ENCODE results near the gene SND1. TPM values are rescaled to one million over a fixed set of nuclear protein-coding genes. Genes with fewer than 3 reads are reported as not detected.

Gene SND1
- total and polyA plus RNA-seq, 10 of the 15 experiments (the other 5 are each of a cell fraction or from before 2014, with no cell fraction given) = 52.4 to 270 (median 146) TPM

DNA sequence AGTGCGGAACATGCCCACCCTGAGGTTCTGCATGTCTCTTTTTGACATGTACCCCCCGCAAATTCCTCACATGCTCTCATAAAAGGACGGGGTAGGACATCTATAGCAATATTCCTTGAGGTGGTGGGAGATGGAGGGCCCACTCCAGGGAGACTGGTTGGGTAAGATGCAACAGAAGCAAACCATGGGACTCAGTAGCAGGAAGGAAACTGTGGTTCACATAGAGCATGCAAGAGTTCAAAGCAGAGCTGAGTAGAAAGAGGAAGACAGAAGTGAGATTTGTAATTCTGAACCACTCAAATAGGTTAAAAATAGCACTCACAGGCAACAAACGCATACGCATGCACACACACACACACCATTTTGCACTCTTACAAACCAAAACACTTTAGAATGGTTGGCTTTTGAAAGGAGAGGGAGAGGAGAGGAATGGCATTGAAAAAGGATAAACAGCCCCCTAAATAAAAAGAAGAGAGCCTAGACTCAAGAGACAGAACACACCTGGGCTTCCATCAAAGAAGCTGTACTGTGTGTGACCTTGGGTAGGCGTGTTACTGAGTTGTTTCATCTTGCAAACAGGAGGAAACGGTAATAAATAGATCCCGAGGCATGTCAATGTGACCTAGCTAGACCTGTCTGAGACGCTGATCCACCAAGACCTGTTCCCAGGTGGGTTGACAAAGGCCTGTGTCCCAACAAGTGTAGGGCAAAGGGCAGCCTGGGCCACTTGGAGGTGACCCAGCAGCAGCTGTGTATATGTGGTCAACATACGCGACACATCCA is 456.8 kb downstream of the SND1 start (continued):
- TF ChIP-seq RCOR1 (conservative IDR thresholded peaks at IDR 0.05; ENCODE audit: low read depth, low read length) = no peak
- no peak for TF ChIP-seq ZZZ3 (IDR thresholded peaks at IDR 0.05; ENCODE audit: control insufficient read depth, insufficient read length, low read depth)
- peak; percentile 76; the same call in 2 of the 3 replicates for TF ChIP-seq POU2F2 (IDR thresholded peaks at IDR 0.05; ENCODE audit: borderline replicate concordance, low read depth, low read length)
- no peak for TF ChIP-seq ZNF24 (IDR thresholded peaks at IDR 0.05)
- TF ChIP-seq NBN (IDR thresholded peaks at IDR 0.05) = peak; percentile 88
- no peak for TF ChIP-seq KAT2A (conservative IDR thresholded peaks at IDR 0.05; ENCODE audit: control insufficient read depth, low read depth, low read length)
- no peak for TF ChIP-seq SREBF2 (IDR thresholded peaks at IDR 0.05; ENCODE audit: low read length)
- no peak for TF ChIP-seq CHD1 (IDR thresholded peaks at IDR 0.05; ENCODE audit: low read depth, low read length)
- no peak for TF ChIP-seq KLF5 (IDR thresholded peaks at IDR 0.05; ENCODE audit: partially characterized antibody)
- 0 out of 2 replicates have a peak, but pooled peaks have one; percentile 24 for TF ChIP-seq BACH1 (IDR thresholded peaks at IDR 0.05; ENCODE audit: borderline replicate concordance)
- TF ChIP-seq NR2C1 (IDR thresholded peaks at IDR 0.05) = no peak
- peak; percentile 47; the same call in 1 of the 2 replicates for TF ChIP-seq ZNF217 (IDR thresholded peaks at IDR 0.05)
- TF ChIP-seq, protein P1, sequence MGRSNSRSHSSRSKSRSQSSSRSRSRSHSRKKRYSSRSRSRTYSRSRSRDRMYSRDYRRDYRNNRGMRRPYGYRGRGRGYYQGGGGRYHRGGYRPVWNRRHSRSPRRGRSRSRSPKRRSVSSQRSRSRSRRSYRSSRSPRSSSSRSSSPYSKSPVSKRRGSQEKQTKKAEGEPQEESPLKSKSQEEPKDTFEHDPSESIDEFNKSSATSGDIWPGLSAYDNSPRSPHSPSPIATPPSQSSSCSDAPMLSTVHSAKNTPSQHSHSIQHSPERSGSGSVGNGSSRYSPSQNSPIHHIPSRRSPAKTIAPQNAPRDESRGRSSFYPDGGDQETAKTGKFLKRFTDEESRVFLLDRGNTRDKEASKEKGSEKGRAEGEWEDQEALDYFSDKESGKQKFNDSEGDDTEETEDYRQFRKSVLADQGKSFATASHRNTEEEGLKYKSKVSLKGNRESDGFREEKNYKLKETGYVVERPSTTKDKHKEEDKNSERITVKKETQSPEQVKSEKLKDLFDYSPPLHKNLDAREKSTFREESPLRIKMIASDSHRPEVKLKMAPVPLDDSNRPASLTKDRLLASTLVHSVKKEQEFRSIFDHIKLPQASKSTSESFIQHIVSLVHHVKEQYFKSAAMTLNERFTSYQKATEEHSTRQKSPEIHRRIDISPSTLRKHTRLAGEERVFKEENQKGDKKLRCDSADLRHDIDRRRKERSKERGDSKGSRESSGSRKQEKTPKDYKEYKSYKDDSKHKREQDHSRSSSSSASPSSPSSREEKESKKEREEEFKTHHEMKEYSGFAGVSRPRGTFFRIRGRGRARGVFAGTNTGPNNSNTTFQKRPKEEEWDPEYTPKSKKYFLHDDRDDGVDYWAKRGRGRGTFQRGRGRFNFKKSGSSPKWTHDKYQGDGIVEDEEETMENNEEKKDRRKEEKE (IDR thresholded peaks at IDR 0.05) = no peak
- no peak for TF ChIP-seq HCFC1 (IDR thresholded peaks at IDR 0.05; ENCODE audit: low read length)
- TF ChIP-seq BMI1 (IDR thresholded peaks at IDR 0.05; ENCODE audit: borderline replicate concordance) = no peak
- no peak for TF ChIP-seq CEBPB (IDR thresholded peaks at IDR 0.05; ENCODE audit: borderline replicate concordance in 1 of 2, low read depth in 2 of 2, low read length in 2 of 2)
- TF ChIP-seq IKZF1 (conservative IDR thresholded peaks at IDR 0.05) = peak; percentile 73
- no peak for TF ChIP-seq RBBP5 (conservative IDR thresholded peaks at IDR 0.05)
- TF ChIP-seq BHLHE40 (IDR thresholded peaks at IDR 0.05; ENCODE audit: borderline replicate concordance in 1 of 2, low read depth in 2 of 2, low read length in 1 of 2) = peak; percentile 64 to 69; a peak in 3 of 4 replicates
- no peak for TF ChIP-seq SUZ12 (IDR thresholded peaks at IDR 0.05; ENCODE audit: unreplicated experiment)
- TF ChIP-seq ZNF622 (IDR thresholded peaks at IDR 0.05) = no peak
- TF ChIP-seq, protein P2, sequence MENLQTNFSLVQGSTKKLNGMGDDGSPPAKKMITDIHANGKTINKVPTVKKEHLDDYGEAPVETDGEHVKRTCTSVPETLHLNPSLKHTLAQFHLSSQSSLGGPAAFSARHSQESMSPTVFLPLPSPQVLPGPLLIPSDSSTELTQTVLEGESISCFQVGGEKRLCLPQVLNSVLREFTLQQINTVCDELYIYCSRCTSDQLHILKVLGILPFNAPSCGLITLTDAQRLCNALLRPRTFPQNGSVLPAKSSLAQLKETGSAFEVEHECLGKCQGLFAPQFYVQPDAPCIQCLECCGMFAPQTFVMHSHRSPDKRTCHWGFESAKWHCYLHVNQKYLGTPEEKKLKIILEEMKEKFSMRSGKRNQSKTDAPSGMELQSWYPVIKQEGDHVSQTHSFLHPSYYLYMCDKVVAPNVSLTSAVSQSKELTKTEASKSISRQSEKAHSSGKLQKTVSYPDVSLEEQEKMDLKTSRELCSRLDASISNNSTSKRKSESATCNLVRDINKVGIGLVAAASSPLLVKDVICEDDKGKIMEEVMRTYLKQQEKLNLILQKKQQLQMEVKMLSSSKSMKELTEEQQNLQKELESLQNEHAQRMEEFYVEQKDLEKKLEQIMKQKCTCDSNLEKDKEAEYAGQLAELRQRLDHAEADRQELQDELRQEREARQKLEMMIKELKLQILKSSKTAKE (IDR thresholded peaks at IDR 0.05; ENCODE audit: low read depth, poor library complexity, severe bottlenecking) = no peak
- TF ChIP-seq, protein P3, sequence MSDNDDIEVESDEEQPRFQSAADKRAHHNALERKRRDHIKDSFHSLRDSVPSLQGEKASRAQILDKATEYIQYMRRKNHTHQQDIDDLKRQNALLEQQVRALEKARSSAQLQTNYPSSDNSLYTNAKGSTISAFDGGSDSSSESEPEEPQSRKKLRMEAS (IDR thresholded peaks at IDR 0.05; ENCODE audit: low read depth, low read length) = no peak
- no peak for TF ChIP-seq LARP7 (IDR thresholded peaks at IDR 0.05)
- peak; percentile 46; the same call in 1 of the 2 replicates for TF ChIP-seq CREB1 (IDR thresholded peaks at IDR 0.05; ENCODE audit: low read depth)
- TF ChIP-seq EZH2 (IDR thresholded peaks at IDR 0.05; ENCODE audit: borderline replicate concordance, control insufficient read depth, low read depth, low read length) = no peak
- peak; percentile 96 for TF ChIP-seq TCF7 (IDR thresholded peaks at IDR 0.05; ENCODE audit: borderline replicate concordance)
- no peak for TF ChIP-seq ESRRA (IDR thresholded peaks at IDR 0.05; ENCODE audit: low read length)

All from GM12878 (cell line).